Liver (tissue), 9 donors: Measurements from ENCODE around the gene AMOTL1. TPM values are rescaled to one million over a fixed set of nuclear protein-coding genes. Genes with fewer than 3 reads are reported as not detected.

Experiments
- DNase-seq: peaks from one replicate; pipeline ENCODE4 v3.0.0-alpha.2; 2017; ENCODE audit warnings: low spot score
- H3K27ac ChIP-seq, 2 donors: one replicate each; pipeline ENCODE4 v1.7.0; 2013; ENCODE audit warnings: inconsistent platforms in 2 of 2, low read length in 2 of 2, control low read depth in 1 of 2, low read depth in 1 of 2, mild to moderate bottlenecking in 1 of 2
- H3K27me3 ChIP-seq, 4 donors: one replicate each; pipeline versions ENCODE4 v1.6.1 to v1.7.0; 2013; ENCODE audit warnings: low read length in 3 of 4, inconsistent platforms in 1 of 4, mild to moderate bottlenecking in 1 of 4, moderate library complexity in 1 of 4; ENCODE audit not compliant: control insufficient read depth in 4 of 4, insufficient read depth in 4 of 4
- H3K36me3 ChIP-seq, 4 donors: one replicate each; pipeline versions ENCODE4 v1.6.1 to v1.7.0; 2013; ENCODE audit warnings: low read length in 3 of 4, mild to moderate bottlenecking in 3 of 4, low read depth in 1 of 4, moderate library complexity in 1 of 4; ENCODE audit not compliant: control insufficient read depth in 4 of 4, insufficient read depth in 3 of 4
- H3K4me1 ChIP-seq, 4 donors: one replicate each; pipeline versions ENCODE4 v1.6.1 to v1.7.0; 2013; ENCODE audit warnings: low read length in 3 of 4, mild to moderate bottlenecking in 3 of 4, moderate library complexity in 1 of 4; ENCODE audit not compliant: control insufficient read depth in 4 of 4, insufficient read depth in 4 of 4
- H3K4me3 ChIP-seq, 3 donors: one replicate each; pipeline versions ENCODE4 v1.6.1 to v1.7.0; 2013; ENCODE audit warnings: low read length in 3 of 3, control low read depth in 1 of 3, low read depth in 1 of 3, mild to moderate bottlenecking in 1 of 3
- H3K9ac ChIP-seq, 2 donors: one replicate each; pipeline ENCODE4 v1.7.0; 2013; ENCODE audit warnings: low read length in 2 of 2, mild to moderate bottlenecking in 2 of 2, moderate library complexity in 2 of 2, control low read depth in 1 of 2, low read depth in 1 of 2
- H3K9me3 ChIP-seq, 4 donors: one replicate each; pipeline versions ENCODE4 v1.6.1 to v1.7.0; 2013; ENCODE audit warnings: low read length in 3 of 4; ENCODE audit not compliant: control insufficient read depth in 4 of 4
- EGR1 ChIP-seq, 2 donors: IDR thresholded peaks; 2 replicates each; pipeline ENCODE4 v1.6.1; 2016 to 2018; ENCODE audit warnings: antibody characterized with exemption in 2 of 2, low read depth in 2 of 2
- FOXA2 ChIP-seq: IDR thresholded peaks from 2 replicates; pipeline ENCODE4 v1.6.1; 2016; ENCODE audit warnings: antibody characterized with exemption
- GABPA ChIP-seq, 2 donors: IDR thresholded peaks in 1 of 2; conservative IDR thresholded peaks in 1 of 2; 2 replicates each; pipeline ENCODE4 v1.6.1; 2016; ENCODE audit warnings: antibody characterized with exemption in 2 of 2, mild to moderate bottlenecking in 1 of 2, moderate library complexity in 1 of 2
- HNF4A ChIP-seq, 2 donors: conservative IDR thresholded peaks; 2 replicates each; pipeline ENCODE4 v1.6.1; 2016; ENCODE audit warnings: antibody characterized with exemption in 2 of 2, mild to moderate bottlenecking in 2 of 2
- HNF4G ChIP-seq: IDR thresholded peaks from 2 replicates; pipeline ENCODE4 v1.6.1; 2016; ENCODE audit warnings: antibody characterized with exemption
- JUND ChIP-seq, 2 donors: IDR thresholded peaks; 2 replicates each; pipeline ENCODE4 v1.6.1; 2016; ENCODE audit warnings: antibody characterized with exemption in 2 of 2
- NR2F2 ChIP-seq: IDR thresholded peaks from 2 replicates; pipeline ENCODE4 v1.6.1; 2016; ENCODE audit warnings: antibody characterized with exemption
- RAD21 ChIP-seq, 2 donors: IDR thresholded peaks; 2 replicates each; pipeline ENCODE4 v1.6.1; 2016; ENCODE audit warnings: antibody characterized with exemption in 2 of 2, mild to moderate bottlenecking in 2 of 2
- RXRA ChIP-seq, 2 donors: IDR thresholded peaks; 2 replicates each; pipeline ENCODE4 v1.6.1; 2017 to 2018; ENCODE audit warnings: antibody characterized with exemption in 2 of 2, mild to moderate bottlenecking in 1 of 2
- SP1 ChIP-seq: IDR thresholded peaks from 2 replicates; pipeline ENCODE4 v1.6.1; 2018; ENCODE audit warnings: antibody characterized with exemption, mild to moderate bottlenecking
- TAF1 ChIP-seq: conservative IDR thresholded peaks from 2 replicates; pipeline ENCODE4 v1.6.1; 2016; ENCODE audit warnings: antibody characterized with exemption, mild to moderate bottlenecking
- WGBS: extraction: QIAGEN DNeasy Blood & Tissue Kit; methylation state at CpG from one replicate; pipeline ENCODE4 v1.1.7; 2013; 5-methylcytosine and 5-hydroxymethylcytosine counted together
- polyA plus RNA-seq, 2 donors: library from polyadenylated mRNA; stranded (reverse) in 1 of 2; unstranded in 1 of 2; fragments of 200-250 nt in 1 of 2; fragments of >200 nt in 1 of 2; fragmentation: Nextera tagmentation in 1 of 2; extraction: Ambion mirVana in 1 of 2; gene quantifications; one replicate each; pipeline versions ENCODE4 v1.2.1 to v1.2.3, GENCODE V29; 2013 to 2015
- total RNA-seq, 2 donors: library from RNA; depleted of rRNA; stranded (reverse); fragments of >200 nt; gene quantifications; one replicate each; pipeline ENCODE4 v1.2.3, GENCODE V29; 2014
- TF ChIP-seq, protein P1 (sequence below): IDR thresholded peaks from 2 replicates; pipeline ENCODE4 v1.6.1; 2016; ENCODE audit warnings: antibody characterized with exemption
- TF ChIP-seq, protein P2 (sequence below): IDR thresholded peaks from 2 replicates; pipeline ENCODE4 v1.6.1; 2016; ENCODE audit warnings: antibody characterized with exemption, mild to moderate bottlenecking
- TF ChIP-seq, protein P3 (sequence below): fragments of 150-350 bp; IDR thresholded peaks from 2 replicates; pipeline ENCODE4 v1.5.1; 2017; ENCODE audit warnings: improper control_type of control experiment, low read depth, low read length; ENCODE audit not compliant: missing input control
- donor health status: healthy.
- donor health status: healthy.
- donor health status: healthy.
- donor health status: healthy.
- donor health status: healthy.

AMOTL1 gene
- total and polyA plus RNA-seq, 4 donors, result 2.2 to 29.5 (median 7.2) TPM

DNA sequence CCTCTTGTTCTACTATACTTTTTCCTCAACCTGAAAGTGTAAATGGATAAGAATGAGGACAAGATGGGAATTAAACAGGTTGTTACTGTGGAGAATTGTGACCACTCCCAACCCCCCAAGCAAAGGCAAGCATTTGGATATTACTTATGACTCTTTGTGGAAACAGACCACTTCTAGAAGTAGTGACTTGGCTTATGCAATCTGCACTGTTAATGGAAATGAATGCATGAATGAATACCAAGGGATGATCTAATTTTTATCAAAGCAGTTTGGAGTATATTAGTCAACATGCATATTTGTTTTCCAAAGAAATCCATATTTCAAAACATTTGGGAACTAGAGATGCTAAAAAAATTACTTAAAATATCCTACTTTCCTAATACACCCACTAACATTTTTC, 35.3 kb downstream of the AMOTL1 start:
- peaks cover 14 to 65% (median 51%) of the 10 kb centered on the region in 4 donors for H3K4me1 ChIP-seq
- no peak for TF ChIP-seq HNF4G
- TF ChIP-seq, protein P1, sequence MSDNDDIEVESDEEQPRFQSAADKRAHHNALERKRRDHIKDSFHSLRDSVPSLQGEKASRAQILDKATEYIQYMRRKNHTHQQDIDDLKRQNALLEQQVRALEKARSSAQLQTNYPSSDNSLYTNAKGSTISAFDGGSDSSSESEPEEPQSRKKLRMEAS, result no peak
- TF ChIP-seq RAD21 (IDR thresholded peaks at IDR 0.05), result no peak
- TF ChIP-seq EGR1 (IDR thresholded peaks at IDR 0.05; ENCODE audit: low read depth in 2 of 2), result no peak
- TF ChIP-seq TAF1, result no peak
- no peaks in the 10 kb centered on the region for H3K9me3 ChIP-seq
- no peak overlapping the region for H3K27ac ChIP-seq
- no peak overlapping the region for H3K9ac ChIP-seq
- H3K27me3 ChIP-seq, result no peaks in the 10 kb centered on the region
- DNase-seq, result no peak
- H3K4me3 ChIP-seq, result no peak overlapping the region
- H3K36me3 ChIP-seq, result peaks cover 2 to 15% (median 7%) of the 10 kb centered on the region in 4 donors

DNA sequence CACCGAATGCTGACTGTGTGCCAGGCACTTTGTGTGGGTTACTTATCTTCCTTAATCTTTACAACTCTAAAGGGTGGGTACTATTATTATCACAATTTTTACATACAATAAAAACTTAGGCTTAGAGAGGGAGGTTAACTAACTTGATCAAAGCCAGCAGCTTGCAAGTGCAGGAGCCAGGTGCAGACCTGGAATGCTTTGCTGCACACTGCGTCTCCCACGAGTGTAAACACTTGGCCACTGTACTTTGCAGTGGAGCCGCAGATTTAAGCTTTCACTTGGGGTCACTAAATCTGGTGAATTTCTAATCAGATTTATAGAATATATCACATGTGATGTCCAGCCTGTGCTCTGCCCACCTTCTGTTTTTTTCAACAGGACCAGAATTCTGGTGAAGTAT, 36.7 kb downstream of the AMOTL1 start:
- no peak for TF ChIP-seq SP1
- TF ChIP-seq NR2F2, result no peak
- TF ChIP-seq, protein P2, sequence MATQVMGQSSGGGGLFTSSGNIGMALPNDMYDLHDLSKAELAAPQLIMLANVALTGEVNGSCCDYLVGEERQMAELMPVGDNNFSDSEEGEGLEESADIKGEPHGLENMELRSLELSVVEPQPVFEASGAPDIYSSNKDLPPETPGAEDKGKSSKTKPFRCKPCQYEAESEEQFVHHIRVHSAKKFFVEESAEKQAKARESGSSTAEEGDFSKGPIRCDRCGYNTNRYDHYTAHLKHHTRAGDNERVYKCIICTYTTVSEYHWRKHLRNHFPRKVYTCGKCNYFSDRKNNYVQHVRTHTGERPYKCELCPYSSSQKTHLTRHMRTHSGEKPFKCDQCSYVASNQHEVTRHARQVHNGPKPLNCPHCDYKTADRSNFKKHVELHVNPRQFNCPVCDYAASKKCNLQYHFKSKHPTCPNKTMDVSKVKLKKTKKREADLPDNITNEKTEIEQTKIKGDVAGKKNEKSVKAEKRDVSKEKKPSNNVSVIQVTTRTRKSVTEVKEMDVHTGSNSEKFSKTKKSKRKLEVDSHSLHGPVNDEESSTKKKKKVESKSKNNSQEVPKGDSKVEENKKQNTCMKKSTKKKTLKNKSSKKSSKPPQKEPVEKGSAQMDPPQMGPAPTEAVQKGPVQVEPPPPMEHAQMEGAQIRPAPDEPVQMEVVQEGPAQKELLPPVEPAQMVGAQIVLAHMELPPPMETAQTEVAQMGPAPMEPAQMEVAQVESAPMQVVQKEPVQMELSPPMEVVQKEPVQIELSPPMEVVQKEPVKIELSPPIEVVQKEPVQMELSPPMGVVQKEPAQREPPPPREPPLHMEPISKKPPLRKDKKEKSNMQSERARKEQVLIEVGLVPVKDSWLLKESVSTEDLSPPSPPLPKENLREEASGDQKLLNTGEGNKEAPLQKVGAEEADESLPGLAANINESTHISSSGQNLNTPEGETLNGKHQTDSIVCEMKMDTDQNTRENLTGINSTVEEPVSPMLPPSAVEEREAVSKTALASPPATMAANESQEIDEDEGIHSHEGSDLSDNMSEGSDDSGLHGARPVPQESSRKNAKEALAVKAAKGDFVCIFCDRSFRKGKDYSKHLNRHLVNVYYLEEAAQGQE, result no peak
- TF ChIP-seq, protein P3, sequence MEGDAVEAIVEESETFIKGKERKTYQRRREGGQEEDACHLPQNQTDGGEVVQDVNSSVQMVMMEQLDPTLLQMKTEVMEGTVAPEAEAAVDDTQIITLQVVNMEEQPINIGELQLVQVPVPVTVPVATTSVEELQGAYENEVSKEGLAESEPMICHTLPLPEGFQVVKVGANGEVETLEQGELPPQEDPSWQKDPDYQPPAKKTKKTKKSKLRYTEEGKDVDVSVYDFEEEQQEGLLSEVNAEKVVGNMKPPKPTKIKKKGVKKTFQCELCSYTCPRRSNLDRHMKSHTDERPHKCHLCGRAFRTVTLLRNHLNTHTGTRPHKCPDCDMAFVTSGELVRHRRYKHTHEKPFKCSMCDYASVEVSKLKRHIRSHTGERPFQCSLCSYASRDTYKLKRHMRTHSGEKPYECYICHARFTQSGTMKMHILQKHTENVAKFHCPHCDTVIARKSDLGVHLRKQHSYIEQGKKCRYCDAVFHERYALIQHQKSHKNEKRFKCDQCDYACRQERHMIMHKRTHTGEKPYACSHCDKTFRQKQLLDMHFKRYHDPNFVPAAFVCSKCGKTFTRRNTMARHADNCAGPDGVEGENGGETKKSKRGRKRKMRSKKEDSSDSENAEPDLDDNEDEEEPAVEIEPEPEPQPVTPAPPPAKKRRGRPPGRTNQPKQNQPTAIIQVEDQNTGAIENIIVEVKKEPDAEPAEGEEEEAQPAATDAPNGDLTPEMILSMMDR, result no peak
- no peak for TF ChIP-seq HNF4G
- no peak for TF ChIP-seq RXRA (IDR thresholded peaks at IDR 0.05)
- TF ChIP-seq FOXA2, result no peak
- no peak for TF ChIP-seq RAD21 (IDR thresholded peaks at IDR 0.05)
- TF ChIP-seq JUND (IDR thresholded peaks at IDR 0.05), result no peak
- TF ChIP-seq HNF4A (conservative IDR thresholded peaks at IDR 0.05), result no peak
- TF ChIP-seq GABPA (IDR thresholded peaks at IDR 0.05 in 1 of 2, conservative IDR thresholded peaks at IDR 0.05 in 1 of 2), result no peak
- Histone ChIP-seq H3K4me3 (no peak overlapping the region), H3K27ac (no peak overlapping the region), H3K36me3 (peaks cover 3 to 11% (median 5%) of the 10 kb centered on the region in 4 donors), H3K27me3 (no peaks in the 10 kb centered on the region), H3K9me3 (no peaks in the 10 kb centered on the region), H3K9ac (no peak overlapping the region), H3K4me1 (peaks cover 14 to 62% (median 48%) of the 10 kb centered on the region in 4 donors)
- DNase-seq, result no peak
- 42% methylated on average over 4 of the region's 4 CpGs for WGBS

DNA sequence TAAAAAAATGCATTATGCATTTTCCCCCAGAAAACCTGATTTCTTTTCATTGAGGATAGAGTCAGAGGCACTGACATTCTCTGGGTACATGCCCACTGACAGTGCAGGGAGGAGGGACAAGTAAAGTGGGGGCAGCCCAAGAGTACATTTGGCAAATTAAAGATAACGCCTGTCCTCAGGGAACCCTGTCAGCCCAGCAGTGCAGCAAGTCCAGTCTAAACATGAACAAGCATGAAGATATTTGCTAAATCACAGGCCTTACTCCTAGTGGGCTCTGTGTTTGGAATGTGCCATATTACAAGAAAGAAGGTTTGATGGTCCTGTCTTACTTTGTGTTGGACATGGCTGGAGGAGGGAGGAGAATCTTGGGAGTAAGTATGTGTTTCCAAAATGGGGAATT, 37.9 kb downstream of the AMOTL1 start:
- no peaks in the 10 kb centered on the region for H3K9me3 ChIP-seq
- H3K27ac ChIP-seq, result no peak overlapping the region
- WGBS, result 13% methylated on average over 1 of the region's 1 CpG
- H3K4me3 ChIP-seq, result no peak overlapping the region
- peaks cover 3 to 11% (median 4%) of the 10 kb centered on the region in 4 donors for H3K36me3 ChIP-seq
- DNase-seq, result no peak
- TF ChIP-seq FOXA2, result no peak
- peak in 1 of 2 donors; percentile 20 for TF ChIP-seq RXRA (IDR thresholded peaks at IDR 0.05)
- peaks cover 14 to 52% (median 37%) of the 10 kb centered on the region in 4 donors for H3K4me1 ChIP-seq
- H3K9ac ChIP-seq, result no peak overlapping the region
- no peaks in the 10 kb centered on the region for H3K27me3 ChIP-seq
